GM19193 (cell line): Measurements from ENCODE around the gene BTAF1.

Source experiments
- POLR2A ChIP-seq: IDR thresholded peaks from 4 replicates; pipeline ENCODE4 v1.6.1; 2011; ENCODE audit not compliant: insufficient read depth, insufficient read length; ENCODE audit errors: extremely low read depth

The BTAF1 gene

GRCh38 chr10:91897421-91897820, 26.1 kb upstream of the BTAF1 start:
- no peak for TF ChIP-seq POLR2A

GRCh38 chr10:91901784-91902677, 21.5 kb upstream of the BTAF1 start:
- no peak for TF ChIP-seq POLR2A

GRCh38 chr10:91907033-91907594, 16.5 kb upstream of the BTAF1 start:
- TF ChIP-seq POLR2A, result no peak

- no peak for TF ChIP-seq POLR2A
Observed at GRCh38 chr10:91907914-91908336, 15.6 kb upstream of the BTAF1 start.

- TF ChIP-seq POLR2A, result peak; percentile 58
Observed at GRCh38 chr10:91908337-91909116, 15.0 kb upstream of the BTAF1 start.

- TF ChIP-seq POLR2A, result no peak
Observed at GRCh38 chr10:91909117-91909677, 14.4 kb upstream of the BTAF1 start, which contains the start of gene FGFBP3. Gene FGFBP3 (minus strand): TSS chr10:91909486. CDS start chr10:91908969, 517 bp downstream.

GRCh38 chr10:91910467-91910866, 13.1 kb upstream of the BTAF1 start:
- no peak for TF ChIP-seq POLR2A

- TF ChIP-seq POLR2A, result no peak
Observed at GRCh38 chr10:91919651-91920050, 3.9 kb upstream of the BTAF1 start.

GRCh38 chr10:91924212-91925021, 847 bp downstream of the BTAF1 start:
- TF ChIP-seq POLR2A, result no peak

- no peak for TF ChIP-seq POLR2A
Observed at GRCh38 chr10:91925022-91925320, 1.4 kb downstream of the BTAF1 start.

- no peak for TF ChIP-seq POLR2A
Observed at GRCh38 chr10:91930939-91931338, 7.4 kb downstream of the BTAF1 start.

GRCh38 chr10:91931526-91932190, 8.1 kb downstream of the BTAF1 start:
- TF ChIP-seq POLR2A, result no peak

- TF ChIP-seq POLR2A, result no peak
Observed at GRCh38 chr10:91932737-91933136, 9.2 kb downstream of the BTAF1 start.

GRCh38 chr10:91935886-91936285, 12.3 kb downstream of the BTAF1 start:
- no peak for TF ChIP-seq POLR2A
